GM19372 (cell line): Measurements from ENCODE around the gene SLC25A42.

Experiments
- ATAC-seq: cut with Tn5 transposase; IDR thresholded peaks from one replicate; pipeline ENCODE4 v1.9.1; 2021; ENCODE audit warnings: mild to moderate bottlenecking, low read depth, moderate library complexity; ENCODE audit not compliant: unreplicated experiment

Gene SLC25A42

GRCh38 chr19:19050104-19050503, 13.7 kb upstream of the SLC25A42 start:
- no peak for ATAC-seq

GRCh38 chr19:19050731-19051130, 13.1 kb upstream of the SLC25A42 start:
- no peak for ATAC-seq

GRCh38 chr19:19051478-19052213, 12.1 kb upstream of the SLC25A42 start:
- ATAC-seq: no peak

- no peak for ATAC-seq
These were observed 10.9 kb upstream of the SLC25A42 start for GRCh38 chr19:19052921-19053320.

- ATAC-seq: no peak
These were observed 10.1 kb upstream of the SLC25A42 start for GRCh38 chr19:19053508-19054314.

GRCh38 chr19:19054315-19054938, 9.4 kb upstream of the SLC25A42 start:
- ATAC-seq: no peak

- ATAC-seq: no peak
These were observed 8.8 kb upstream of the SLC25A42 start for GRCh38 chr19:19054939-19055440.

- no peak for ATAC-seq
These were observed 8.1 kb upstream of the SLC25A42 start for GRCh38 chr19:19055701-19056100.

GRCh38 chr19:19056636-19057275, 7.0 kb upstream of the SLC25A42 start:
- no peak for ATAC-seq

GRCh38 chr19:19057317-19057716, 6.5 kb upstream of the SLC25A42 start:
- ATAC-seq: no peak

- no peak for ATAC-seq
These were observed 6.1 kb upstream of the SLC25A42 start for GRCh38 chr19:19057720-19058119.

- ATAC-seq: no peak
These were observed 4.6 kb upstream of the SLC25A42 start for GRCh38 chr19:19059018-19059836.

- no peak for ATAC-seq
These were observed 3.8 kb upstream of the SLC25A42 start for GRCh38 chr19:19059837-19060611.

GRCh38 chr19:19061506-19061905, 2.3 kb upstream of the SLC25A42 start:
- no peak for ATAC-seq

GRCh38 chr19:19062454-19063182, 1.2 kb upstream of the SLC25A42 start:
- ATAC-seq: no peak

- no peak for ATAC-seq
These were observed 416 bp downstream of the SLC25A42 start for GRCh38 chr19:19064098-19064722.

GRCh38 chr19:19064811-19065745, 1.3 kb downstream of the SLC25A42 start:
- no peak for ATAC-seq
